GM12891 (cell line): Measurements from ENCODE around the gene CMBL.
A peak's percentile ranks its signal among the peaks of the same experiment; 100 is the strongest.

Experiments
- POLR2A ChIP-seq: IDR thresholded peaks from 2 replicates; pipeline ENCODE4 v1.6.1; 2011; ENCODE audit warnings: low read depth, low read length, control low read depth
- POLR2AphosphoS5 ChIP-seq: IDR thresholded peaks from 2 replicates; pipeline ENCODE4 v1.6.1; 2011; ENCODE audit warnings: low read depth, low read length, control low read depth

GRCh38 chr5:10265245-10266109, 42.2 kb downstream of the CMBL start:
- TF ChIP-seq POLR2AphosphoS5 (peak; percentile 67), POLR2A (peak; percentile 75)
